Activated T-helper 2 cell treated with anti-CD3 and anti-CD28 coated beads, Interferon-gamma antibody, Interleukin-2, Interleukin-4, amounts not matched to agents 10 μg/mL and 5 μg/mL and 100 μg/mL, durations not matched to agents 14 hours and 24 hours and 36 hours (primary cell): Measurements from ENCODE around the gene LTBP1. TPM values are rescaled to one million over a fixed set of nuclear protein-coding genes. Genes with fewer than 3 reads are reported as not detected.

Experiments
- DNase-seq: peaks from one replicate; pipeline ENCODE4 v3.0.0; 2021; ENCODE audit warnings: low spot score
- H3K27ac Mint-ChIP-seq: one replicate; pipeline ENCODE4 v1.8.0; 2021; ENCODE audit warnings: mixed read lengths
- H3K27me3 Mint-ChIP-seq: one replicate; pipeline ENCODE4 v1.8.0; 2021; ENCODE audit warnings: low read depth, mixed read lengths
- H3K36me3 Mint-ChIP-seq: one replicate; pipeline ENCODE4 v1.8.0; 2021; ENCODE audit warnings: low read depth, mixed read lengths
- H3K4me1 Mint-ChIP-seq: one replicate; pipeline ENCODE4 v1.8.0; 2021; ENCODE audit warnings: low read depth, mixed read lengths
- H3K4me3 Mint-ChIP-seq: one replicate; pipeline ENCODE4 v1.8.0; 2021; ENCODE audit warnings: low read depth, mild to moderate bottlenecking, moderate library complexity, mixed read lengths
- H3K9me3 Mint-ChIP-seq: one replicate; pipeline ENCODE4 v1.8.0; 2021; ENCODE audit warnings: mixed read lengths
- intact Hi-C: fragments of 100-400 bp; cut with micrococcal nuclease; formaldehyde crosslinking; loops from one replicate; pipeline ENCODE4 v1.15.1; 2023
- total RNA-seq: library from RNA; stranded (reverse); gene quantifications from 2 replicates; pipeline ENCODE4 v1.2.3, GENCODE V29; 2022

Gene LTBP1
- total RNA-seq, 1 donor from 2014 or later = 0.82 TPM

DNA sequence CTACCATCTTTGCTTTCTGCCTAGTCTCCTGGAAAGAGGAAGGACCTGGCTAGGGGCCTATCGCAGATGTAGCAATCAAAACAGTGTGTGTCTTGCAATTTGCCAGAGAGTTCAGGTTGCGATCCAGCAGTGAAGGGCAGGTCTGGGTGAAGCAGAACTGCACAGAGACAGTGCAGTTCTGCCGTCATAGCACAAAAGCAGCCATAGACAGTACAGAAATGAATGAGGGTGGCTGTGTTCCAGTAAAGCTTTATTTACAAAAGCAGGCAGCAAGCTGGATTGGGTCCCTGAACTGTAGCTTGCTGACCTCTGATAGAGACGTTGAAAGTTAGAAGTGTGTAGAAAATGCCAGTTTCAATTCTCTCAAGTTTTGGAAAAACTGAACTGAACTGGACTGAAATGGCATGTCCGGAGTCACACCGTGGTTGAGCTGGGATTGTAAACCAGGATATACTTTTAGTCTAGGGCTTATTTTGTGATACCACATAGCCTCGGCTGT, 186.8 kb downstream of the LTBP1 start:
- Mint-ChIP-seq H3K27ac (no peak overlapping the region), H3K4me1 (peaks cover 3% of the 10 kb centered on the region), H3K9me3 (no peaks in the 10 kb centered on the region), H3K4me3 (no peak overlapping the region), H3K27me3 (peaks cover 19% of the 10 kb centered on the region), H3K36me3 (no peaks in the 10 kb centered on the region)
- intact Hi-C loops = no loop called here
- DNase-seq = no peak

DNA sequence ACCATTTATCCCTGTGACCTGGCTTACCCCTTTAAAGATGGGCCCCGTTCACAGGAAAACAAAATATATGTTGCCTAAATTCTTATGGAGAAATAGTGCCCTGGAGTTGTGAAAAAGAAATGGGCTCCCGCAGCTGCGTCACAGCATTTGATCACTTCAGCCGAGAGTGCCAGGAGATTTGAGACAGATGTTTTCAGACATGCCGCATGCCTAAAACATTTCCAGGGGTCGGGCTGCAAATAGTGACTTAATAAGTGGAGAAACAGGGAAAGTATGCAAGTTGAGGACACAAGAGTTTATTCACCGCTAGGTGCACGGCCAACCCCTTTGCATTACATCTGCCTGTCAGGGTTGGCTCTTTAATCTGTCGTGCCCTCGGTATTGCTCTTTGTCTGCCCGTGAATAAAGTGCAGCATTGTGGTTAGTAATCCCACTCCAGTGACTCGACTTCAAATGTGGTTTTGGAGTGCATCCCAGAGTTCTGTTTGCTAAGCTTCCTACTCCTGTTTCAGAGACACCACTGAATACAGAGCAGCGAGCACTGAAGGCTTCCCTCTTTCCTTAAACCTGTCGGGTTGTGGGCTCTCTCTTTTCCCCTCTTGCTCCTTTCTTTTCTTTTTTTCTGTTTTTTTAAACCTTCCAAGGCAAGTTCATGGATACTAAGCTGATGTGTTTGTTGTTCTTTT, 187.5 kb downstream of the LTBP1 start:
- Mint-ChIP-seq H3K4me1 (peaks cover 3% of the 10 kb centered on the region), H3K4me3 (no peak overlapping the region), H3K9me3 (no peaks in the 10 kb centered on the region), H3K36me3 (no peaks in the 10 kb centered on the region), H3K27me3 (peaks cover 19% of the 10 kb centered on the region), H3K27ac (no peak overlapping the region)
- intact Hi-C loops = no loop called here
- DNase-seq = no peak

DNA sequence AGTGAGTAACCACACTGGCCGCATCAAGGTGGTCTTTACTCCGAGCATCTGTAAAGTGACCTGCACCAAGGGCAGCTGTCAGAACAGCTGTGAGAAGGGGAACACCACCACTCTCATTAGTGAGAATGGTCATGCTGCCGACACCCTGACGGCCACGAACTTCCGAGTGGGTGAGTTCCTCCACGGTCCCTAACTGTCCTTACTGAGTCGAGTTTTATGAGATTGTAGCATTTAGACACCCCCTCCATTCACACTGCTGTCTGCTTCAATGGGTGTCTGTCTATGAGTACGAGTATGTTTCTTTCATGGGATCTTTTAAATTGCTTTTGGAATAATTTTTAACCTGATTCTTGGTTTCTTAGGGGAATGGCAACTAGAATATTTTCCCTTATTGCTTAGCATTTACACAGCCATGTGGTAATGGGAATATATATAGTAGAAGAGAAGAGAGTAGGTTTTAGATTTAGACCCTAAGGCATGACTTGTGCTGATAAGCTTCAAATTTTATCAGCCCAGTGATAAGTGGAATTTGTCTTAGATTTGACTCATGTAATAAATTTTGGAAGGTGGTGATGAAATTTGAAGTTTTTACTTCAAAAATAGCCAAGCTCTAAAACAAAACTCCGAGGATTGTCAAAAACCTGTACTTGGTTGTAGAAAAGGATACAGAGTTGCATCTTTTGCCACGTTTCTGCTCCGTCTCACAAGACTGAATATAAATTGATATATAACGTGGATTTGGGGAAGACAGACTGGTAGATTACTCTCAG, 188.2 kb downstream of the LTBP1 start:
- H3K27me3 Mint-ChIP-seq = peaks cover 19% of the 10 kb centered on the region
- no peaks in the 10 kb centered on the region for H3K9me3 Mint-ChIP-seq
- H3K27ac Mint-ChIP-seq = no peak overlapping the region
- no peak overlapping the region for H3K4me3 Mint-ChIP-seq
- H3K36me3 Mint-ChIP-seq = no peaks in the 10 kb centered on the region
- DNase-seq = no peak
- intact Hi-C loops = no loop called here
- H3K4me1 Mint-ChIP-seq = peaks cover 3% of the 10 kb centered on the region

DNA sequence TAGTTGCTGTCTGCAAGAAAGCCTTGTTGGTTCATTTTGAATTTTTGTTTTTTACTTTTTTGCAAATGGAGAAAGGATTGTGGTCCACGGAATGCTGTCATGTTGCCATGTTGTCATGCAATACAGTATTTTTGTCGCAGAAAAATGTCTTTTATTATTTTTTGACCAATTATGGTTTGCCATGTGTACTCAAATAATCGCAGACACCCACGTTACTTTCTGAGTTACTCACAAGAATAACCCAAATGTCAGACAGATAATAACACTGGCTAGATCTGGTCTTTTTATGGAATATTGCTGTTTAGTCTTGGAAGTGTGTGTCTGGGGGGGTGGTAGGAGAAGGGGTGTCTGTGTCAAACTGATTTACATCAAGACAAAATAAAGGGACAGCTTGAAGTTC, 188.9 kb downstream of the LTBP1 start:
- no peaks in the 10 kb centered on the region for H3K9me3 Mint-ChIP-seq
- H3K36me3 Mint-ChIP-seq = no peaks in the 10 kb centered on the region
- H3K27me3 Mint-ChIP-seq = peaks cover 19% of the 10 kb centered on the region
- H3K4me3 Mint-ChIP-seq = no peak overlapping the region
- H3K27ac Mint-ChIP-seq = no peak overlapping the region
- DNase-seq = no peak
- H3K4me1 Mint-ChIP-seq = peaks cover 3% of the 10 kb centered on the region
- intact Hi-C loops = no loop called here

DNA sequence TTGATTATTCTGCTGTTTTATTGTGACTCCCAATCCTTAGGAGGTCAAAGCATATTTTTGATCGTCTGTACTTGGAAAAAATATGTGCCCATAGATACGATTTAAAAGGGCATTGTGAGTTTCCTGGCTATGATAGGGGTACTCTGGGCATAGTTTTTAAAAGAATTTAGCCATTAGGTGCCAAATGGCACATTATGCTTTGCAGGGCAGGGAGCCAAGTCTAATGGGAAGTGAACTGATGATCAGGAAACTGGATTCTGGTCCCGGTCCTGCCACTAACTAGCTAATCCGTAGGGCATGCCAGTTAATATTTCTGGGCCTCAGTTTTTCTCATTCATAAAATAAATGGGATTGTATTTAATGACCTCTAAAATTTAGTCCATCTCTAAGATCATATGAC, 189.3 kb downstream of the LTBP1 start:
- H3K36me3 Mint-ChIP-seq = no peaks in the 10 kb centered on the region
- no peak overlapping the region for H3K4me3 Mint-ChIP-seq
- no peak overlapping the region for H3K27ac Mint-ChIP-seq
- no peak for DNase-seq
- H3K9me3 Mint-ChIP-seq = no peaks in the 10 kb centered on the region
- peaks cover 16% of the 10 kb centered on the region for H3K27me3 Mint-ChIP-seq
- intact Hi-C loops = no loop called here
- H3K4me1 Mint-ChIP-seq = peaks cover 3% of the 10 kb centered on the region

DNA sequence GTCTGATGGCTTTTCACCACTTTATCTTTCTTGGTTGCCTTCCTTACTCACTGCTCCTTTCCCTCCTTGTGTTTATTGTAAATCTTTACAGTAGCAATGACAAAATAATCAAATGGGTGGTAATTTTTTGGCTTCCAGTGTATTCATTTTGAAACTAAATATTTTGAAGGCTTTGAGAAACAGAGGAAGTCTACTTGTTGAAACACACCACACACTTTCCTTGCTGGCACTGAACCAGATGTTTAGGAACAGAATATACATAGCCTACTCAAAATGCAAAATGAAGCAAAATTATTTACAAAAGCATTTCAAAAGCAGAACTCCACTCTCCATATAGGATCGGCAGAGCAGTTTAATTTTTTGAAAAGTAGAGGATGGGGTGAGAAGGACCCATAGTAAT, 189.8 kb downstream of the LTBP1 start:
- no peaks in the 10 kb centered on the region for H3K36me3 Mint-ChIP-seq
- peaks cover 12% of the 10 kb centered on the region for H3K27me3 Mint-ChIP-seq
- no peak overlapping the region for H3K27ac Mint-ChIP-seq
- no peak overlapping the region for H3K4me3 Mint-ChIP-seq
- peaks cover 3% of the 10 kb centered on the region for H3K4me1 Mint-ChIP-seq
- no peak for DNase-seq
- intact Hi-C loops = no loop called here
- H3K9me3 Mint-ChIP-seq = no peaks in the 10 kb centered on the region

DNA sequence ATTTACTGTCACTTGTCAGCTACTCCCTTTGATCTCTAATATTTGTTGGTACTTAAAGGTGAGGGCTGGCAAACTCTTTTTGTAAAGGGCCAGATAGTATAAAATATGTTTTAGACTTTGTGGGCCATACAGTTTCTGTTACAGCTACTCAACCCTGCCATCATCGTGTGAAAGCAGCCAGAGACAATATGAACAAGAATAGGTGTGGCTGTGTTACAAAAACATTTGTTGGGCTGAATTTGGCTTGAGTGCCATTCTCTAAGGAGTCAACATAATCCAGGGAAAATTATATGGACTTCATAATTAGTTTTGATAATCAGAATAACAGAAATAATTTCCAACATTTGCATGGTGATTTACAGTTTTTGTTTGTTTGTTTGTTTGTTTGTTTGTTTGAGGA, 190.6 kb downstream of the LTBP1 start:
- H3K27ac Mint-ChIP-seq = no peak overlapping the region
- intact Hi-C loops = no loop called here
- H3K36me3 Mint-ChIP-seq = no peaks in the 10 kb centered on the region
- H3K4me3 Mint-ChIP-seq = no peak overlapping the region
- no peaks in the 10 kb centered on the region for H3K9me3 Mint-ChIP-seq
- DNase-seq = no peak
- peaks cover 10% of the 10 kb centered on the region for H3K27me3 Mint-ChIP-seq
- H3K4me1 Mint-ChIP-seq = peaks cover 3% of the 10 kb centered on the region

DNA sequence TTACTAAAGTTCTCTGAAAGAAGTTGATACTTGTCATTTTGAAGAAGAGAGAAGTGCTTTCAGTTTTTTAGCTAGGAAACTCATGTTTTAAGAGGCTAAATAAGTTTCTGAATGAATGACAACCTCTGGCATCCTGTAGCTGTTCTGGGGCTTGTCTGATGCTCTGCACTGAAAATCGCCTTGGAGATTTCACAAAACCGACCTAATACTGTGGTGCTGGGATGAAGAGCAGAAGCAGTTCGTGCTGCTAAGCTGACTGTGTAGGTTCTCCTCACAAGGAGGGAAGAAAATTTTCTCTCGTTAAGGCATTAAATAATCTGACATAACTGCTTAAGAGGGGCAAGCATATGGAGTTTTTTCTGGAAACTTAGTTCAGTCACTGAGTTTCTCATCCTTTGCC, 193.2 kb downstream of the LTBP1 start:
- Mint-ChIP-seq H3K9me3 (no peaks in the 10 kb centered on the region), H3K27ac (no peak overlapping the region), H3K36me3 (no peaks in the 10 kb centered on the region), H3K4me3 (no peak overlapping the region), H3K4me1 (peaks cover 3% of the 10 kb centered on the region), H3K27me3 (peaks cover 5% of the 10 kb centered on the region)
- DNase-seq = no peak
- intact Hi-C loops = no loop called here

DNA sequence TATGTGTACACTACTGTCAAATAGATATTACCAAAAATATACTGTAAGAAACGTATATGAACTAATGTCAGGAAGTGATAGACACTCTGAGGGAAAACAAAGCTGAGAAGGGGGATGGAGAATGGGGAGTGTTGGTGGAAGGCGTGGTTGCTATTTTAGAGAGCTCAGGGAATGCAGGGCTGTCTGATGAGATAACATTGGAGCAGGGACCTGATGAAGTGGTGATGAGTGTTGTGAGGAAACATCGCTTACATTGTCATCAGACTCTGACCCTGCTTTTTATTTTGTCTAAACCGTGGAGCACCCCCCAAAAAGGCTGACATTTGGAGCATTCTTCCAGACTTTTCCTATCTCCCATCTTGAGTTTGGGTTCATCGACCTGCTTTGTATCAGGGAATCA, 194.7 kb downstream of the LTBP1 start:
- Mint-ChIP-seq H3K9me3 (no peaks in the 10 kb centered on the region), H3K4me1 (peaks cover 3% of the 10 kb centered on the region), H3K4me3 (no peak overlapping the region), H3K36me3 (no peaks in the 10 kb centered on the region), H3K27me3 (peaks cover 6% of the 10 kb centered on the region), H3K27ac (no peak overlapping the region)
- no peak for DNase-seq
- intact Hi-C loops = no loop called here

DNA sequence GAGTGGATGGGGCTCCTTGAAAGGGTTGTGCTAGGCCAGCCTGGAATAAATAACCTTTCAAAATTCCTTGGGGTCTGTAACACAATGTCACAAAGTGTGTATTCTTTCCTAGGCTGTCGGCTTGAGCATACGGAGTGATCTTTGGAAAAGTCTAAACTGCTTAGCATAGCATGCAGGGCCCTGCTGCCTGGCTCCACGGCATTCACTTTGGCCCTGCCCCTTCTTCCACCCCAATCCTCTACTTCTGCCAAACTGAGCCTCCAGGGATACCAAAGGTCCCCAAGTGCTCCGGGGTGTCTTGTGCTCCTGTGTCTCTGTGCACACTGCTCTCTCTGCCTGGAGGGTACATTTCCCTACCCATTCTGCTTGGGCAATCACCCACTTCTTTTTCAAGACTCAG, 196.1 kb downstream of the LTBP1 start:
- no peak overlapping the region for H3K27ac Mint-ChIP-seq
- H3K27me3 Mint-ChIP-seq = peaks cover 6% of the 10 kb centered on the region
- no peak overlapping the region for H3K4me3 Mint-ChIP-seq
- intact Hi-C loops = no loop called here
- no peaks in the 10 kb centered on the region for H3K9me3 Mint-ChIP-seq
- no peaks in the 10 kb centered on the region for H3K36me3 Mint-ChIP-seq
- H3K4me1 Mint-ChIP-seq = no peaks in the 10 kb centered on the region
- DNase-seq = no peak

DNA sequence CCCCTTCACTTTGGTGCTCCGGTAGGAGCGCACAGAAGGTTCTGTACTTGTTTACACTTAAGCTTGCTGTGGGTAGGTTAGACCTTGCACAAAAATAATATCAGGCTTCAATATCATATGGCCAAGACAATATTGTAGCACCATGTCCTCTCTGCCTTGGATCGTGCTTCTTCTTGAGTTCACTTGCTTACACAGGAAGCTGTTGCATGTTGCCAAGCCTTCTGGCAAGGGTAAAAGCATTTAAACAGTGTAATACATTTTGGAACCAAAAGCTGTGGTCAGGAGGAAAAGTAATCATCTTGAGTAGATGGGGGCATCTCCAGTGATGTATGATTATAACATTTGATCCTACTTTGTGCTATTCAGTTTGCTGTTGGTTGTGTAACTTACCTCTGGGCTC, 197.5 kb downstream of the LTBP1 start:
- no peak overlapping the region for H3K4me3 Mint-ChIP-seq
- no peaks in the 10 kb centered on the region for H3K36me3 Mint-ChIP-seq
- peaks cover 8% of the 10 kb centered on the region for H3K27me3 Mint-ChIP-seq
- no peak for DNase-seq
- no peak overlapping the region for H3K27ac Mint-ChIP-seq
- intact Hi-C loops = no loop called here
- H3K4me1 Mint-ChIP-seq = no peaks in the 10 kb centered on the region
- no peaks in the 10 kb centered on the region for H3K9me3 Mint-ChIP-seq

DNA sequence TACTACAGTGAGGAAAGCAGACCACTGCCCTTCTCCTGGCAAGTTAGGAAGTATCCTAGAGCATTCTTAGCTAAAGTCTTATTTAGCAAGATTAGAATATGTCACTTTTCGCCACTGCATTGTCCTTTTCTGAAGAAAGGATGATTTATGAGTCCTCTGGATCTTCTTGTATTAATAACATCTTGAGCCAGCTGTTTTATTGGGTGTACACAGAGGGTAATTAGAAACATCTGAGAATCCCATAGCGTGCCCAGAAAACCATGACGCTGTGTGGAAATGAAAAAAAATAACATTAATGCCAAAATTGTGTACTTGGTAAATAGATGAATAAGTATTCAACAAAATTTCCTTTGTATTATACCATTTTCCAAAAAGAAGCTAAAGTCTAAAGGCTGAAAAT, 198.7 kb downstream of the LTBP1 start:
- H3K4me1 Mint-ChIP-seq = no peaks in the 10 kb centered on the region
- no peaks in the 10 kb centered on the region for H3K9me3 Mint-ChIP-seq
- intact Hi-C loops = no loop called here
- peaks cover 8% of the 10 kb centered on the region for H3K27me3 Mint-ChIP-seq
- H3K36me3 Mint-ChIP-seq = no peaks in the 10 kb centered on the region
- no peak overlapping the region for H3K27ac Mint-ChIP-seq
- no peak overlapping the region for H3K4me3 Mint-ChIP-seq
- no peak for DNase-seq

DNA sequence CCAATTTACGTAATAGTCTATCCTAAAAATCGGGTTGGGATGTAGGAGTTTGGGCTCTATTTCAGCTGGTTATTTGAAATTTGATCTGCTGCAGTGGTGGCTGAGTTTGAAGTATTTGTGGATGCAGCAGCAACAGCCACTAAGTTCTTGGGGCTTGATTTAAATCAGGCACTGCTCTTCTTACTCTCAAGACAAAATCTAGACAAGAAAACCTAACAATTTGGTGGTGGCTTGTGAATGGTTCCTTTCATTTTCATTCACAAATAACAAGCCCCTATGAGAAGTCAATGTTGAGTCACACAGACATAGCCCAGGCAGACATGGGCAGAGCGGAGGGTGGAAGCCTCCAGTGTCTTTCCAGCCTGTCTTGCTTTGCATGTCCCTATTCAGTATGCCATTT, 199.3 kb downstream of the LTBP1 start:
- intact Hi-C loops = no loop called here
- H3K27ac Mint-ChIP-seq = no peak overlapping the region
- no peaks in the 10 kb centered on the region for H3K36me3 Mint-ChIP-seq
- H3K27me3 Mint-ChIP-seq = peaks cover 8% of the 10 kb centered on the region
- no peak overlapping the region for H3K4me3 Mint-ChIP-seq
- DNase-seq = no peak
- H3K4me1 Mint-ChIP-seq = no peaks in the 10 kb centered on the region
- no peaks in the 10 kb centered on the region for H3K9me3 Mint-ChIP-seq
